ENCODE data around the gene GPR137.
"Not testable (repeated sequence)": the region's sequence is repeated elsewhere in the genome, so short reads cannot be mapped to it uniquely, and the experiment has no call there.

The GPR137 gene

GRCh38 chr11:64315667-64316526, 30.2 kb downstream of the GPR137 start:
- H2AK5ac ChIP-seq (ENCODE audit: low read length, severe bottlenecking); DNase-seq; H4K8ac ChIP-seq (ENCODE audit: low read length); H2BK5ac ChIP-seq (ENCODE audit: low read depth, low read length, poor library complexity, severe bottlenecking); H3K18ac ChIP-seq (ENCODE audit: low read depth in 1 of 2, low read length in 2 of 2); H3K4ac ChIP-seq (ENCODE audit: low read depth in 1 of 2, low read length in 2 of 2); H3K27ac ChIP-seq (ENCODE audit: low read length, poor library complexity, severe bottlenecking); H3K14ac ChIP-seq (ENCODE audit: low read length in 2 of 2); H2BK12ac ChIP-seq (ENCODE audit: low read length in 2 of 2); H4K91ac ChIP-seq (ENCODE audit: low read length); H2AFZ ChIP-seq (ENCODE audit: low read depth, low read length); H3K9me3 ChIP-seq (ENCODE audit: control insufficient read depth, low read length); H3K27me3 ChIP-seq (ENCODE audit: control insufficient read depth in 1 of 2, insufficient read depth in 1 of 2, low read length in 2 of 2); H3K23ac ChIP-seq (ENCODE audit: low read length in 2 of 2); H2BK15ac ChIP-seq (ENCODE audit: low read depth, poor library complexity, severe bottlenecking); H2BK120ac ChIP-seq (ENCODE audit: low read depth, low read length): not testable (repeated sequence)
- Histone ChIP-seq H3K4me1 (ENCODE audit: control insufficient read depth, insufficient read depth, low read depth, low read length) (peaks cover 18% of the 10 kb centered on the region), H3K36me3 (ENCODE audit: control insufficient read depth in 1 of 2, insufficient read depth in 2 of 2, low read depth in 1 of 2, low read length in 2 of 2) (peaks cover 27 to 43% of the 10 kb centered on the region in 2 experiments), H3K9ac (ENCODE audit: low read length) (peak overlapping the region; percentile 98), H3K79me1 (replicated peaks; ENCODE audit: low read length, poor library complexity, severe bottlenecking) (peaks cover 35% of the 10 kb centered on the region), H3K4me2 (ENCODE audit: low read length, poor library complexity, severe bottlenecking) (peak overlapping the region; percentile 51), H3K4me3 (ENCODE audit: insufficient read depth in 1 of 2, low read depth in 1 of 2, low read length in 2 of 2) (peak overlapping the region in 1 of 2 experiments; percentile 89)
- 91% methylated on average over 20 of the region's 25 CpGs for WGBS

GRCh38 chr11:64316672-64317324, 31.1 kb downstream of the GPR137 start:
- peak overlapping the region; percentile 77 to 89 for H3K18ac ChIP-seq (ENCODE audit: low read depth in 1 of 2, low read length in 2 of 2)
- peak overlapping the region in 1 of 2 experiments; percentile 23 for H2BK12ac ChIP-seq (ENCODE audit: low read length in 2 of 2)
- no peaks in the 10 kb centered on the region for H3K9me3 ChIP-seq (ENCODE audit: control insufficient read depth, low read length)
- peak overlapping the region; percentile 51 for H3K4me2 ChIP-seq (ENCODE audit: low read length, poor library complexity, severe bottlenecking)
- 8% methylated on average over 30 of the region's 32 CpGs for WGBS
- H2BK120ac ChIP-seq (ENCODE audit: low read depth, low read length) = peak overlapping the region; percentile 44
- no peak overlapping the region for H2AK5ac ChIP-seq (ENCODE audit: low read length, severe bottlenecking)
- H4K8ac ChIP-seq (ENCODE audit: low read length) = peak overlapping the region; percentile 95
- H2BK5ac ChIP-seq (ENCODE audit: low read depth, low read length, poor library complexity, severe bottlenecking) = peak overlapping the region; percentile 93
- peaks cover 36% of the 10 kb centered on the region for H3K79me1 ChIP-seq (replicated peaks; ENCODE audit: low read length, poor library complexity, severe bottlenecking)
- H3K14ac ChIP-seq (ENCODE audit: low read length in 2 of 2) = peak overlapping the region in 1 of 2 experiments; percentile 95
- peaks cover 22% of the 10 kb centered on the region for H3K4me1 ChIP-seq (ENCODE audit: control insufficient read depth, insufficient read depth, low read depth, low read length)
- no peak overlapping the region for H2BK15ac ChIP-seq (ENCODE audit: low read depth, poor library complexity, severe bottlenecking)
- H3K27me3 ChIP-seq (ENCODE audit: control insufficient read depth in 1 of 2, insufficient read depth in 1 of 2, low read length in 2 of 2) = no peaks in the 10 kb centered on the region
- peaks cover 36 to 52% of the 10 kb centered on the region in 2 experiments for H3K36me3 ChIP-seq (ENCODE audit: control insufficient read depth in 1 of 2, insufficient read depth in 2 of 2, low read depth in 1 of 2, low read length in 2 of 2)
- no peak for DNase-seq
- peak overlapping the region; percentile 73 for H4K91ac ChIP-seq (ENCODE audit: low read length)
- H3K27ac ChIP-seq (ENCODE audit: low read length, poor library complexity, severe bottlenecking) = peak overlapping the region; percentile 91
- H2AFZ ChIP-seq (ENCODE audit: low read depth, low read length) = peak overlapping the region; percentile 78
- H3K4me3 ChIP-seq (ENCODE audit: insufficient read depth in 1 of 2, low read depth in 1 of 2, low read length in 2 of 2) = peak overlapping the region; percentile 89 to 92
- H3K4ac ChIP-seq (ENCODE audit: low read depth in 1 of 2, low read length in 2 of 2) = peak overlapping the region; percentile 84 to 90
- peak overlapping the region; percentile 12 to 61 for H3K23ac ChIP-seq (ENCODE audit: low read length in 2 of 2)
- H3K9ac ChIP-seq (ENCODE audit: low read length) = peak overlapping the region; percentile 98

DNA sequence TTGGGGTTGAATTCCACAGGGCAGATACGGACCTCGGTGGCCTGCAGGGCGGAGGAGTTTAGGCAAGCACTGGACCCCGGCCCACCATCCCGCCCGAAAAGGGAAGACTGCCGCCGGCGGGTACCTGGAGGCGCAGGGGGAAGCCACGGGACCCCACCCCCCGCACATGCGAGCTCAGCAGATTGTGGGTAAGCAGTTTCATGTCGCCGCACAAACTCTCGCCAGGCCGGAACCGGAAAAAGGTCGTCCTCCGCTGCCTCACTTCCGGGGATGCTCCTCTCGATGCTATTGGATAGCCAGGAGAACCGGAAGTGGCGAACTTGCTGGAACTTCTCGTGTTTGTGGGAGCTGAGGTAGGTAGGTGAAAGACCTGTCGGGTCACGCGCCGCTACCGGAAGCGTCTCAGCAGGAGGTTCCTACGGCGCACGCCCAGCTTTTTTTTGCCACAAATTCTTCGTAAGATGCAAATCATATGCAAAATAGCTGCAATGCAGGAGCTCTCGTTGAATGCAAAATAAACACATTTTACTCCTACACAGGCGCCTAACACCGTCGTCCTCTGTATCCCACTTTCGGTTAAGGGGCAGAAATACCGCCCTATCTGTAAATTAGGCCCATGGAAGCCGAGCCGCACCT, 31.8 kb downstream of the GPR137 start, which contains the start of gene TRMT112:
Gene TRMT112 (minus strand): TSS at position 235 of the 636 bp plus-strand sequence. CDS start 33 bp downstream, at position 202.
- peak within 1 kb of the TSS; percentile 97 for H3K27ac ChIP-seq (ENCODE audit: low read length, poor library complexity, severe bottlenecking)
- peak within 1 kb of the TSS in 1 of 2 experiments; percentile 42 for H2BK12ac ChIP-seq (ENCODE audit: low read length in 2 of 2)
- peak within 1 kb of the TSS; percentile 94 for H2BK15ac ChIP-seq (ENCODE audit: low read depth, poor library complexity, severe bottlenecking)
- peak within 1 kb of the TSS; percentile 62 for H2AK5ac ChIP-seq (ENCODE audit: low read length, severe bottlenecking)
- H3K27me3 ChIP-seq (ENCODE audit: control insufficient read depth in 1 of 2, insufficient read depth in 1 of 2, low read length in 2 of 2) = no peaks in the 10 kb centered on the region
- H2AFZ ChIP-seq (ENCODE audit: low read depth, low read length) = peak within 1 kb of the TSS; percentile 78
- peak within 1 kb of the TSS; percentile 89 to 92 for H3K4me3 ChIP-seq (ENCODE audit: insufficient read depth in 1 of 2, low read depth in 1 of 2, low read length in 2 of 2)
- peak within 1 kb of the TSS; percentile 95 for H4K8ac ChIP-seq (ENCODE audit: low read length)
- peak within 1 kb of the TSS; percentile 74 for H3K4me2 ChIP-seq (ENCODE audit: low read length, poor library complexity, severe bottlenecking)
- peak within 1 kb of the TSS; percentile 96 for H4K91ac ChIP-seq (ENCODE audit: low read length)
- H3K18ac ChIP-seq (ENCODE audit: low read depth in 1 of 2, low read length in 2 of 2) = peak within 1 kb of the TSS; percentile 91 to 98
- H3K4ac ChIP-seq (ENCODE audit: low read depth in 1 of 2, low read length in 2 of 2) = peak within 1 kb of the TSS; percentile 94 to 97
- WGBS = under 1% methylated on average over 43 of the region's 43 CpGs
- peak; percentile 99 for DNase-seq
- peak within 1 kb of the TSS; percentile 12 to 61 for H3K23ac ChIP-seq (ENCODE audit: low read length in 2 of 2)
- H3K4me1 ChIP-seq (ENCODE audit: control insufficient read depth, insufficient read depth, low read depth, low read length) = peaks cover 26% of the 10 kb centered on the region
- peaks cover 36% of the 10 kb centered on the region for H3K79me1 ChIP-seq (replicated peaks; ENCODE audit: low read length, poor library complexity, severe bottlenecking)
- peak within 1 kb of the TSS; percentile 93 for H2BK5ac ChIP-seq (ENCODE audit: low read depth, low read length, poor library complexity, severe bottlenecking)
- peak within 1 kb of the TSS; percentile 43 to 99 for H3K14ac ChIP-seq (ENCODE audit: low read length in 2 of 2)
- H3K36me3 ChIP-seq (ENCODE audit: control insufficient read depth in 1 of 2, insufficient read depth in 2 of 2, low read depth in 1 of 2, low read length in 2 of 2) = peaks cover 41 to 54% of the 10 kb centered on the region in 2 experiments
- H3K9ac ChIP-seq (ENCODE audit: low read length) = peak within 1 kb of the TSS; percentile 98
- H3K9me3 ChIP-seq (ENCODE audit: control insufficient read depth, low read length) = no peaks in the 10 kb centered on the region
- H2BK120ac ChIP-seq (ENCODE audit: low read depth, low read length) = peak within 1 kb of the TSS; percentile 86

Measured in mesenchymal stem cell (in vitro differentiated cells and primary cell).